DMS79 (cell line): ENCODE results near the gene ATF2.
A peak's percentile ranks its signal among the peaks of the same experiment; 100 is the strongest.
"Not testable (repeated sequence)": the region's sequence is repeated elsewhere in the genome, so short reads cannot be mapped to it uniquely, and the experiment has no call there.

Experiments used
- DNase-seq: peaks from one replicate; lab custom pipeline; 2025; lab: John Stamatoyannopoulos, UW

The ATF2 gene

DNA sequence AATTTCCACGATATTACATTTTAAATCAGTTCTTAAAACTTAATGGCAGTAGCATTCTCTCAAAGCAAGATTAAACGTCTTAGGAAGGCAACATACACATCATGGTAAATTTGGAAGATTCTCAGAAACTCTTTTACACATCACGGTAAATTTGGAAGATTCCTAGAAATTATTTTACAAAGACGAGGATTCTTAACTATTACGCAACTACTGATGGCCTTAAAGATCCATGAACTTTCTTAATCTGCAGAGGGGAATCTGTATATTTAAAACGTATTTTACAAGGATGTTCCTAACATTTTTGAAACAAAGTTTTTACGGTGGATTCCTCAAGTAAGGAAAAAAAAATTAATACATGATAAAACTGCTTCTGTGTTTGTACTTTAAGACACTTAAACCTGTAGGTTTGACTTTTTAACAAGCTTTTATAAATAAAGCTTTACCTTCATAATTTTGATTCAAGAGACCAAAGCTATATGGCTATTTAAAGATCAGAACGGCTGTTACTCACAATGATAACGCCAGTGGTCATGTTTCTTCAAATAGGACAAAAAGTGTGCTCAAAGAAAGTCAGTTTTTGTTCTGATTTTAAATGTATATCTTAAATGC lies 1.7 kb downstream of the ATF2 start:
- DNase-seq, result no peak

DNA sequence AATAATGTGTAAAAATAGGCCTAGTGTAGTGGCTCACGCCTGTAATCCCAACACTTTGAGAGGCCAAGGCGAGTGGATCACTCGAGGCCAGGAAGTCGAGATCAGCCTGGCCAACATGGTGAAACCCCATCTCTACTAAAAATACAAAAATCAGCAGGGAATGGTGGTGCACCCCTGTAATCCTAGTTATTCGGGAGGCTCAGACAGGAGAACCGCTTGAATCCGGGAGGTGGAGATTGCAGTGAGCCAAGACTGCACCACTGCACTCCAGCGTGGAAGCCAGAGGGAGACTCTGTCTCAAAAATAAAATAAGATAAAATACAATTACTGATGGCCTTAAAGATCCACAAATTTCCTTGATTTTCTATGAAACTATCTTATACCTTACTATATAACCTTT lies 3.8 kb downstream of the ATF2 start:
- DNase-seq, result no peak

DNA sequence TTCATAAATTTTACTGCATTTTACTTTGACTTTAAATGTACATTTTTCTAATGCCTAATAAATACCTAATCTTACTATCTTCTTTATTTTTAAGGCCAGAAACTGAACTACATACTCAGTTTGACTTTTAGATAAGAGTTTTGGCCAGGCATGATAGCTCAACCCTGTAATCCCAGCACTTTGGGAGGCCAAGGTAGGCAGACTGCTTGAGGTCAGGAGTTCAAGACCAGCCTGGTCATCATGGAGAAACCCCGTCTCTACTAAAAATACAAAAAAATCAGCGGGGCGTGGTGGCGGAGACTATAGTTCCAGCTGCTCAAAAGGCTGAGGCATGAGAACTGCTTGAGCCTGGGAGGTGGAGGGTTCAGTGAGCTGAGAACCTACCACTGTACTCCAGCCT lies 9.1 kb downstream of the ATF2 start:
- no peak for DNase-seq

- DNase-seq, result peak; percentile 94
Measured at GRCh38 chr2:175156534-175156933, 11.5 kb downstream of the ATF2 start.

- DNase-seq, result no peak
Measured at GRCh38 chr2:175154661-175155082, 13.3 kb downstream of the ATF2 start.

DNA sequence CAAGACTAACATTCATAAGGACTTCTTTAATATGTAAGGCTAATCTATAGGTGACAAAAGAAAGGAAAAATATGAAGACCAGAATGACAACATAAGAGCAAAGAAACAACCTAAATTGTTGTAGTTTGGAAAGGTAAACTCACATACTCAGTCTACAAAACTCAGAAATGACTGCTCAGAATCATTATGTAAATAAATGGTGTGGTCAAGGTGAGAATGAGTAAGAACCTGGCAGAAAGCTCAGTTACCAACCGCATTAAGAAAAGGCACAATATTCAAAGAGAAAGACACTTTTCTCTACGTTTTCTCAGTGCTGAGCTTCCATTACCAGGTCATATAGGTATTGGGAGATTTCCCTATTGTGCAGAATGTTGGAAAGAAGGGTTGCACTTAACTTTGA lies 15.8 kb downstream of the ATF2 start:
- DNase-seq, result no peak

DNA sequence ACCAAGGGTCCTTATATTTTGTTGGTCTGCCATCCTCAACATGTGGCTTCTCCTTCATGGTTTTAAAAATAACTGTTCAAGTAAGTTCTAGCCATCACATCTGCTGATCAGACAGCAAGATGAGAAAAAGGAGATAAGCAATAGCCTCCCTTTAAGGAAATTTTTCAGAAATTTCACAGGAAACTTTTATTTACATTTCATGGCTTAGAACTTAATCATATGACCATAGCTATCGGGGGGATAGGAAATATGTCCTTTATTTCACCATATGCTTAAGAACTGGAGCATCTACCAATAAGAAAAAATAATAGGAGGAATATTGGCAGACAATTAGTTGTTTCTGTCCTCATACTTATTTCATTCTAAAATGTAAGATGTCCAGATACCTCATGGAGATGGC lies 16.2 kb downstream of the ATF2 start:
- DNase-seq, result no peak

- DNase-seq, result no peak
Measured at GRCh38 chr2:175147186-175147585, 20.8 kb downstream of the ATF2 start.

DNA sequence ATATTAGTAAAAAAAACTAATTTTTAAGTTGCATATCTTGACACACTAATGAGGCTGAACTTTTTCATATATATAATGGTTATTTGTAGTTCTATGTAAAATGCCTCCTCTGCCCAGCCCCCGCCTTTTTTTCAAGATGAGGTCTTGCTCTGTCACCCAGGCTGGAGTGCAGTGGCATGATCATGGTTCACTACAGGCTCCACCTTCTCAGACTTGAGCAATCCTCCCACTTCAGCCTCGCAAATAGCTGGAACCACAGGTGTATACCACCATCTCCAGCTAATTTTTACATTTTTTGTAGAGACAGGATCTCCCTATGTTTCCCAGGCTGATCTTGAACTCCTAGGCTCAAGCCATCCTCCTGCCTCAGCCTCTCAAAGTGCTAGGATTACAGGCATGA lies 24.3 kb downstream of the ATF2 start:
- no peak for DNase-seq

DNA sequence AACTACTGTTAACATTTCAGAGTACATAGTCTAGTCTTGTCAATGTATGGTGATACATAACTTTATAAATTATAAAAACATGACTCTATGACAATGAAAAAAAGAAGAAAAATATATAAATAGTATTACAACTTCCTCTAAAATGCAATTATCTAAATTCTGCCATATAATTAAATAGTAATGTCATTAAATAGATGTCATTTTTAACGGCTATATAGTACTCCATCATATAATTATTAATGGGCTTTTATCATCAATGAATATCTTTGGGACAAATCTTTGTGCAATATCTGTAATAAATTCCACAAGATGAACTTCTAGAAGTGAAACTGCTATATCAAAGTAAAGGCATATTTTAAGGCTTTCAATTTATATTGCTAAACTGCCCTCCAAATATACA lies 24.8 kb downstream of the ATF2 start:
- no peak for DNase-seq

GRCh38 chr2:175140332-175140731 lies 27.7 kb downstream of the ATF2 start:
- DNase-seq, result no peak

- DNase-seq, result no peak
Measured at GRCh38 chr2:175137793-175138192, 30.2 kb downstream of the ATF2 start.

GRCh38 chr2:175136334-175137215 lies 31.4 kb downstream of the ATF2 start:
- no peak for DNase-seq

DNA sequence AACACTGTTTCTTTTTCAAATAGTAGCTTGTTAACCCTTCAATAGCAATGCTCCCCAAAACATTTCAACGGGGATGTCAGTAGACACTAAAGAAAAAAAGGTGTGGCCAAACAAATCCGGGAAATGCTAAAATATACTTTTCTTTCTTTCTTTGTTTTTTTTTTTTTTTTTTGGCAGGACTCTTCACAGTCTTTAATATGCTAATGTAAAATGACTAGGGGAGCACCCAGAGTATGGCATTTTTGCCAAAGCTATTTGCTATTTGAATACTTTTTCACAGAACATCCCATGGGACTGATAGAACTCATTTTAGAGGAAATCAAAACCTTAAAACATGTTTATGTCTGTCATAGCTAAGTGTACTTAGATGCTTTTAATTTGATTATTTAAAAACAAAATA lies 32.1 kb downstream of the ATF2 start:
- DNase-seq, result no peak

- DNase-seq, result no peak
Measured at GRCh38 chr2:175135177-175135576, 32.8 kb downstream of the ATF2 start.

DNA sequence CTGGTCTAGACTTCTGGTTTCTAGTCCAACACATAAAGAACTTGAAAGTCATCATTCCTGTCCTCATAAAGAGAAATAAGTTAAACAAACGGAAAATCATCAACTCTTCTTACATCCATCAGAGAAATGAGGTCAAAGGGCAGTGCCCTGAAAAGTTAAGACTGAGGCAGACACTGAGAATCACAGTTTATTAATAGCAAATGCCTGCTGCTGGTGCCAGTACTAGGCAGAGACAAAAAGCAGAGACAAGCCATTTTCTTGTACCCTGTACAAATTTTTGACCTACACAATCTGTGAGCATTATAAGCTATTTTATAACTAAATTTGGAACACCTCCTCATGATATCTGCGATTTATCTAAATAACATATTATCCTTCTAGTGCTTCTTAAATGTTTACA lies 36.8 kb downstream of the ATF2 start:
- DNase-seq, result no peak

DNA sequence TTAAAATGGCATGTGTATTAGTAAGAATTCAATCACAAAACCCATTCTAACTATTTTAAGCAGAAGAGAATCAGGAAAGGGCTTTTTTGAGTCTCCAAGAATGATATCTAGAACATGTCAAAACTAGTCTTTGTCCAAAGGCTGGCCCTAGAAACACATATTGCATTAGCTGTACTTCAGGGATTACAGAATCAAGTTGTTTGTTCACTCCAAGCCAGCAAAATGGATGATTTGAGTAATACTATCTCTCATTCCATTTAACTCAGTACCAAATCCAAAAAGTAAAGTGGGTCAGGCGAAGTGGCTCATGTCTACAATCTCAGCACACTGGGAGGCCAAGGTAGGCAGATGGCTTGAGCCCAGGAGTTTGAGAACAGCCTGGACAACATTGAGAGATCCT lies 41.3 kb downstream of the ATF2 start:
- DNase-seq, result no peak

DNA sequence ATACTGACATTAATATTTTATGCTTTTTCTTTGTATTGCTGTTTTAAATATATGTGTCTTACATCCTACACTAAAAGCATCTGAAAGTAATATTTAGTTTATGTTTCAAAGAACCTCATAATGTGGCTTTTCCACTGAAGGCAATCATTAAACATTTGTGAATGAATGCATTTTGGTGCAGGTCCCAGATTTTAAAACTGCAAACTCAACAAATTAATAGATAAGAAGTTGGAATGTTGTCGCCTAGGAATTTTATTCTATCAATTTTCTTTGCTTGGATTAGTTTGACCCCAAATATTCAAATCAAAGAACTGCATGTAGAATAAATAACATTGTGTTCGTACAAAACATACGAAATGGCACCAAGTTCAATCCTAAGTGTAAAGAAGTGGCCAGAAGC lies 44.7 kb downstream of the ATF2 start:
- DNase-seq, result no peak

GRCh38 chr2:175111200-175111657 lies 56.8 kb downstream of the ATF2 start:
- no peak for DNase-seq

GRCh38 chr2:175108091-175108490 lies 59.9 kb downstream of the ATF2 start:
- not testable (repeated sequence) for DNase-seq

DNA sequence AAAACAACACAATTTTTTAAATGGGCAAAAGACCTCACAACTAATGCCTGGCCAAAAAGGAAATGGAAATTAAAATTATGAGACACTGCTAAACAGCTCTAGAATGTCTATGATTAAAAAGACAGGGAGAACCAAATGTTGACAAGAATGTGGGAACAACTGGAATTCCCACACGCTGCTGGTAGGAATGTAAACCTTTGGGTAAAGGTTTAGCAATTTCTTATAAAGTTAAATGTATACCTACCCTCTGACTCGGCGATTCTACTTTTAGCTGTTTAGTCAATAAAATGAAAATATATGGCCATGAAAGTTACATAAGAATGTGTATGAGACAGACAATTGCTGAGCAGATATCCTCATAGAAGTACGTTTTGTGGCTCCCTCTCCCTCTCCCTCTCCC lies 60.9 kb downstream of the ATF2 start:
- no peak for DNase-seq

GRCh38 chr2:175103191-175103590 lies 64.8 kb downstream of the ATF2 start:
- no peak for DNase-seq

- no peak for DNase-seq
Measured at GRCh38 chr2:175101514-175101913, 66.5 kb downstream of the ATF2 start.

GRCh38 chr2:175097297-175097696 lies 70.7 kb downstream of the ATF2 start:
- no peak for DNase-seq
